Naive thymus-derived CD4-positive, alpha-beta T cell (primary cell): ENCODE measurements around the gene ZNF564. TPM values are rescaled to one million over a fixed set of nuclear protein-coding genes. Genes with fewer than 3 reads are reported as not detected.
A peak's percentile ranks its signal among the peaks of the same experiment; 100 is the strongest.

ENCODE experiments used
- ATAC-seq: fragments of 150-1000 bp; cut with Tn5 transposase; 2 replicates; pipeline ENCODE4 v1.10.0; 2021; ENCODE audit warnings: mild to moderate bottlenecking, moderate library complexity
- CTCF ChIA-PET: fragments of 350-600 bp; sonication (Branson Sonifier 250); formaldehyde crosslinking; loops from one replicate; lab custom pipeline; 2021; ENCODE audit warnings: antibody characterized with exemption; lab: Charles Lee
- POLR2A ChIA-PET: fragments of 350-600 bp; sonication (Branson Sonifier 250); formaldehyde crosslinking; loops from one replicate; lab custom pipeline; 2021; ENCODE audit warnings: antibody characterized with exemption, inconsistent platforms; lab: Charles Lee
- DNase-seq, 9 donors: peaks; one replicate each; pipeline versions ENCODE4 v3.0.0 to v3.0.0-alpha.2; 2020 to 2022; ENCODE audit warnings: mixed read lengths in 1 of 9
- H3K27ac ChIP-seq: one replicate; pipeline ENCODE4 v1.7.0; 2013; ENCODE audit warnings: mild to moderate bottlenecking, low read depth, low read length, moderate library complexity
- H3K27me3 ChIP-seq, 2 donors: one replicate each; pipeline ENCODE4 v1.7.0; 2013; ENCODE audit warnings: low read length in 2 of 2, mild to moderate bottlenecking in 2 of 2, moderate library complexity in 2 of 2; ENCODE audit not compliant: control insufficient read depth in 2 of 2, insufficient read depth in 2 of 2
- H3K36me3 ChIP-seq, 3 experiments: 1 replicate in 2 of 3; 2 replicates in 1 of 3; pipeline ENCODE4 v1.7.0; 2013; ENCODE audit warnings: low read length in 3 of 3, mild to moderate bottlenecking in 3 of 3, moderate library complexity in 1 of 3; ENCODE audit not compliant: insufficient read depth in 3 of 3, control insufficient read depth in 2 of 3
- H3K4me1 ChIP-seq, 2 donors: one replicate each; pipeline ENCODE4 v1.7.0; 2013; ENCODE audit warnings: low read length in 2 of 2, mild to moderate bottlenecking in 2 of 2, moderate library complexity in 1 of 2; ENCODE audit not compliant: control insufficient read depth in 2 of 2, insufficient read depth in 2 of 2
- H3K4me3 ChIP-seq: 2 replicates; pipeline ENCODE4 v1.7.0; 2013; ENCODE audit warnings: mild to moderate bottlenecking, low read length
- H3K9me3 ChIP-seq, 3 experiments: 1 replicate in 2 of 3; 2 replicates in 1 of 3; pipeline ENCODE4 v1.7.0; 2013; ENCODE audit warnings: low read length in 3 of 3; ENCODE audit not compliant: control insufficient read depth in 2 of 3
- H3K27ac Mint-ChIP-seq, 9 donors: one replicate each; pipeline ENCODE4 v1.8.0; 2020 to 2022; ENCODE audit warnings: mixed read lengths in 9 of 9, mild to moderate bottlenecking in 8 of 9, moderate library complexity in 5 of 9, inconsistent platforms in 2 of 9
- H3K27me3 Mint-ChIP-seq, 5 donors: one replicate each; pipeline ENCODE4 v1.8.0; 2021 to 2022; ENCODE audit warnings: mixed read lengths in 5 of 5, mild to moderate bottlenecking in 1 of 5
- H3K36me3 Mint-ChIP-seq, 5 donors: one replicate each; pipeline ENCODE4 v1.8.0; 2020 to 2022; ENCODE audit warnings: mixed read lengths in 5 of 5, mild to moderate bottlenecking in 3 of 5, inconsistent platforms in 1 of 5
- H3K4me1 Mint-ChIP-seq, 7 donors: one replicate each; pipeline ENCODE4 v1.8.0; 2020 to 2022; ENCODE audit warnings: mixed read lengths in 7 of 7, mild to moderate bottlenecking in 3 of 7, inconsistent platforms in 1 of 7
- H3K4me3 Mint-ChIP-seq, 10 donors: one replicate each; pipeline ENCODE4 v1.8.0; 2020 to 2022; ENCODE audit warnings: mild to moderate bottlenecking in 10 of 10, mixed read lengths in 10 of 10, moderate library complexity in 6 of 10, inconsistent platforms in 2 of 10
- H3K9me3 Mint-ChIP-seq, 11 donors: one replicate each; pipeline ENCODE4 v1.8.0; 2020 to 2022; ENCODE audit warnings: mixed read lengths in 11 of 11, mild to moderate bottlenecking in 4 of 11, inconsistent platforms in 1 of 11, moderate library complexity in 1 of 11
- intact Hi-C, 2 donors: fragments of 100-400 bp; cut with micrococcal nuclease; formaldehyde crosslinking; loops; one replicate each; pipeline ENCODE4 v1.15.1; 2023
- polyA plus RNA-seq, 2 donors: library from polyadenylated mRNA; unstranded; fragments of 300-500 nt; fragmentation: Illumina TruSeq; gene quantifications; one replicate each; pipeline ENCODE4 v1.2.3, GENCODE V29; 2021
- total RNA-seq, 6 experiments: library from RNA in 5 of 6; stranded (reverse) in 5 of 6; gene quantifications; 1 replicate in 5 of 6; 2 replicates in 1 of 6; pipeline ENCODE4 v1.2.3 and lab custom pipeline; 2021 to 2026

The ZNF564 gene
- 10 to 100 TPM; 10.5 to 33.6 (median 19.0) TPM for total RNA-seq
- 10 to 100 TPM; 15.3 to 17.9 TPM for polyA plus RNA-seq
- 1.6 reads per million, percentile 5 among the genes with 10 or more reads in this experiment for total RNA-seq (lab: John Stamatoyannopoulos, UW)

DNA sequence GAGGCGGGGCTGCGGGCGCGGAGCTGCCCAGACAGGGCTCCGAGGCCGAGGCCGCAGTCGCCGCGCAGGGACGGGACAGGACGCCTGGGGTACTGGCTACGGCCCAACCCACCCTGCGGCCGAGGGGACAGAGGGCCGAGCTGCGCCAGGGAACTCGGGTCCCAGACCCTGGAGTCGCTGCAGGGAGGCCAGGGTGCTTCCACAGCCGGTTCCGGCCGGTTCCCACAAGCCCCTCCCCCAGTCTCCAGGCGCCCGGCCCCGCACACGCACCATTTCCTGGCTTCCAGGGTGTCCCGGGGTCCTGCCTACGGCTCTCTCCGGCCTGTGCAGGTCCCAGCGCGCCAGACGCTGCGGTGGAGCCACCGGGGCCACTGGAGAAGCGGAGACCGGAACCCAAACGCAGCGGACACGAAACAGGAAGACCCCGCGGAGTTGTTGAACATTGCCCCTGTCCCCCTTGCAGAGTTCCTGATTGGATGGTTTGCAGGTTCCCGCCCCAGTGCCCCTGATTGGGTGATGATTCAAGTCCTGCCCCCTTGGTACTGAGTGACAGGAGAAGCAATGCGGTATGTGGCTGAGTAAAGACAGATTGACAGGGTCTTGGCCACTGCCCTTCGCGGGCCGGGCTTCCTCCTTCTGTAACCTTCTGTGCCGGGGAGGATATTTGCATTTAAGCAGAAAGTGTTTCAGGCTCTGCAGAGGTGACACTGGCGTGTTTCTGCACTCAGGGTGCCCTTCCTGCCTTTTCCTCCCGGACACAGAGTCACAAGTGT, at the start of gene ZNF564:
Gene ZNF564 (minus strand): TSS at position 423 of the 773 bp plus-strand sequence. CDS start 150 bp downstream, at position 273.
- Histone ChIP-seq H3K4me1 (peaks cover 8 to 28% of the 10 kb centered on the region in 2 donors), H3K27ac (peak within 1 kb of the TSS; percentile 90), H3K9me3 (no peaks in the 10 kb centered on the region), H3K27me3 (no peaks in the 10 kb centered on the region), H3K4me3 (peak within 1 kb of the TSS; percentile 88), H3K36me3 (peaks cover 0 to 6% (median 0%) of the 10 kb centered on the region in 3 experiments)
- POLR2A ChIA-PET: interaction anchor here (0.6 to 2.1 kb wide), 14 partner anchors 9 to 586 kb away, joined by 3 to 9 read pairs (median 4); partner anchors contain the start of genes FBXW9, ZNF443, ZNF563 and ZNF763
- H3K4me1 Mint-ChIP-seq: peaks cover 29 to 55% (median 47%) of the 10 kb centered on the region in 7 donors
- peaks cover 0 to 4% (median 0%) of the 10 kb centered on the region in 5 donors for H3K27me3 Mint-ChIP-seq
- peaks cover 0 to 4% (median 0%) of the 10 kb centered on the region in 11 donors for H3K9me3 Mint-ChIP-seq
- DNase-seq: peak; percentile 74 to 97 (median 95)
- H3K36me3 Mint-ChIP-seq: peaks cover 3 to 38% (median 14%) of the 10 kb centered on the region in 5 donors
- peak; percentile 99 for ATAC-seq
- H3K4me3 Mint-ChIP-seq: peak within 1 kb of the TSS; percentile 89 to 100 (median 98)
- CTCF ChIA-PET: interaction anchor here (0.6 to 1.4 kb wide), 5 partner anchors 12 to 350 kb away, joined by 3 to 5 read pairs (median 4); no protein-coding TSS in a partner anchor
- peak within 1 kb of the TSS; percentile 92 to 98 (median 95) for H3K27ac Mint-ChIP-seq
- intact Hi-C loops: loop anchor here (1.0 to 5.0 kb wide), 22 partner anchors 13 to 629 kb away; partner anchors contain the start of genes ZNF136 (in 2 of the 2), ZNF44 (in 2 of the 2), ZNF443 (in 2 of the 2) and ZNF490 (in 2 of the 2)

DNA sequence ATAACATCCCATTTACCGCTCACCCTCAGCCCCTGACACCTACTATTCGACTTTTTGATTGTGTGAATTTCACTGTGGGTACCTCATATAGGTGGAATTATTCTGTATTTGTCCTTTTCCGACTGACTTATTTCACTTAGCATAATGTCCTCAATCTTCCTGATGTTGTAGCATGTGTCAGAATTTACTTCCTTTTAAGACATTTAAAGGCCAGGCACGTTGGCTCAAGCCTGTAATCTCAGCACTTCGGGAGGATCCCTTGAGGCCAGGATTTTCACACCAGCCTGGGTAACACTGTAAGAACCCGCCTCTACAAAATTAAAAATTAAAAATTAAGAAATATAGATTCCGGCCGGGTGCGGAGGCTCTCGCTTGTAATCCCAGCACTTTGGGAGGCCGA, 46.3 kb upstream of the ZNF564 start:
- POLR2A ChIA-PET: no interaction called here
- intact Hi-C loops: no loop called here
- CTCF ChIA-PET: interaction anchor here (0.7 kb wide), 1 partner anchor 290 kb away, joined by 3 read pairs; no protein-coding TSS in a partner anchor
- Mint-ChIP-seq H3K36me3 (peaks cover 0 to 33% (median 17%) of the 10 kb centered on the region in 5 donors), H3K27me3 (no peaks in the 10 kb centered on the region), H3K9me3 (no peaks in the 10 kb centered on the region), H3K4me1 (peaks cover 0 to 4% (median 0%) of the 10 kb centered on the region in 7 donors), H3K4me3 (no peak overlapping the region), H3K27ac (no peak overlapping the region)
- Histone ChIP-seq H3K27me3 (no peaks in the 10 kb centered on the region), H3K9me3 (no peaks in the 10 kb centered on the region), H3K4me1 (no peaks in the 10 kb centered on the region), H3K27ac (no peak overlapping the region), H3K36me3 (peaks cover 0 to 10% (median 0%) of the 10 kb centered on the region in 3 experiments), H3K4me3 (no peak overlapping the region)
- no peak for DNase-seq
- no peak for ATAC-seq

DNA sequence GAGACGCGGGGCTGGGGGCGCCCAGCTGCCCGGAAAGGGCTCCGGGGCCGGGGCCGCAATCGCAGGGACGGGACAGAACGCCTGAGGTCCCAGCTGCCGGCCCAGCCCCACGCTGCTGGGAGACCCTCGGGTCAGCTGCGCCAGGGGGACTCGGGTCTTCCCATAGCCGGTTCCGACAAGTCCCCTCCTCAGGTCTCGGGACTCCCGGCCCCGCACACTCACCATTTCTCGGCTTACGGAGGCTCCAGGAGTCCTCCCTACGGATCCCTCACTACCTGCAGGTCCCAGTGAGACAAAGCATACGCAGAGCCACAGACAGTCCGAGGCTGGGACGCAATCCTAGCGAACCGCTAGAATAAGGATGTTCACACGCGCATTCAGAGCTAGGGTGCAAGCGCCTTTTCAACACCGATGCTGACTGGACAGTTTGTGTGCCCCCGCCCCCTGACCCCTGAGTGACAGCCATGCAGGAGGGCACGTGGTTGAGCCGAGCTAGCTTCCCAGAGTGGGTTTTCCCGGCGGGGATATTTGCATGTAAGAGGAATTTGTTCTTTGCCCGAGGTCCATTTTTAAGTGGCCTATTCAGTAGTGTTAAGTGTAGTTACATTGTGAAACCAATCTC, 45.8 kb upstream of the ZNF564 start:
- POLR2A ChIA-PET: no interaction called here
- intact Hi-C loops: no loop called here
- DNase-seq: no peak
- H3K27ac ChIP-seq: no peak overlapping the region
- no peak for ATAC-seq
- Mint-ChIP-seq H3K27ac (no peak overlapping the region), H3K9me3 (no peaks in the 10 kb centered on the region), H3K27me3 (no peaks in the 10 kb centered on the region), H3K4me1 (peaks cover 0 to 4% (median 0%) of the 10 kb centered on the region in 7 donors), H3K4me3 (no peak overlapping the region), H3K36me3 (peaks cover 0 to 36% (median 15%) of the 10 kb centered on the region in 5 donors)
- H3K9me3 ChIP-seq: no peaks in the 10 kb centered on the region
- no peaks in the 10 kb centered on the region for H3K27me3 ChIP-seq
- peaks cover 0 to 10% (median 0%) of the 10 kb centered on the region in 3 experiments for H3K36me3 ChIP-seq
- no peaks in the 10 kb centered on the region for H3K4me1 ChIP-seq
- H3K4me3 ChIP-seq: no peak overlapping the region
- CTCF ChIA-PET: no interaction called here

DNA sequence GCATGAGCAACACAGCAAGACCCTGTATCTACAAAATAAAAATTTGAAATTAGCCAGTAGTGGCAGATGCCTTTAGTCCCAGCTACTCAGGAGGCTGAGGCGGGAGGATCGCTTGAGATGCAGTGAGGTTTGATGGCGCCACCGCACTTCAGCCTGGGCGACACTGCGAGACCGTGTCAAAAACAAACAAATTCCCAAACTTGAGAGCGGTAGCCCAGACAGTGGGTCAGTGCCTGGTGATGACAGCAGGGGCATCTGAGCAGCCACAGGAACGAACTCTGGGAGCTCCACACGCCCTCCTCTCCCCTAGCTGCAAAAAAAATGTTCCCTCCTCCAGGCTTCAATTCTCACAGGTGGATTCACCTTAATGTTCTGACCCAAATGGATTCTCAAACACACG, 45.2 kb upstream of the ZNF564 start:
- Histone ChIP-seq H3K27ac (no peak overlapping the region), H3K36me3 (peaks cover 0 to 10% (median 0%) of the 10 kb centered on the region in 3 experiments), H3K9me3 (no peaks in the 10 kb centered on the region), H3K4me1 (no peaks in the 10 kb centered on the region), H3K27me3 (no peaks in the 10 kb centered on the region), H3K4me3 (no peak overlapping the region)
- peaks cover 0 to 4% (median 0%) of the 10 kb centered on the region in 7 donors for H3K4me1 Mint-ChIP-seq
- H3K4me3 Mint-ChIP-seq: no peak overlapping the region
- H3K36me3 Mint-ChIP-seq: peaks cover 0 to 34% (median 12%) of the 10 kb centered on the region in 5 donors
- H3K27me3 Mint-ChIP-seq: no peaks in the 10 kb centered on the region
- CTCF ChIA-PET: no interaction called here
- no peaks in the 10 kb centered on the region for H3K9me3 Mint-ChIP-seq
- POLR2A ChIA-PET: no interaction called here
- no peak for ATAC-seq
- intact Hi-C loops: no loop called here
- H3K27ac Mint-ChIP-seq: no peak overlapping the region
- DNase-seq: no peak

DNA sequence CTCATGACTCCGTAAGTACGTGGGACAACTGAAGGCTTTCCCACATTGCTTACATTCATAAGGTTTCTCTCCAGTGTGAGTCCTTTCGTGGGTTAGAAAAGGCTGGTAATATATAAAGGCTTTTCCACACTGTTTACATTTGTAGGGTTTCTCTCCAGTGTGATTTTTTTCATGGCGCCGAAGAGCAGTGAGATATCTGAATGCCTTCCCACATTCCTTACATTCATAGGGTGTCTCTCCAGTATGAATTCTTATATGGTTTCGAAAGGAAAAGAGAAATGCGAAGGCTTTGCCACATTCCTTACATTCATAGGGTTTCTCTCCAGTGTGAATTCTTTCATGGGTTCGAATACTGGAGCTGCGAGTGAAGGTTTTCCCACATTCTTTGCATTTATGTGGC, 29.8 kb upstream of the ZNF564 start:
- peaks cover 15 to 76% (median 49%) of the 10 kb centered on the region in 5 donors for H3K36me3 Mint-ChIP-seq
- intact Hi-C loops: no loop called here
- no peaks in the 10 kb centered on the region for H3K27me3 ChIP-seq

DNA sequence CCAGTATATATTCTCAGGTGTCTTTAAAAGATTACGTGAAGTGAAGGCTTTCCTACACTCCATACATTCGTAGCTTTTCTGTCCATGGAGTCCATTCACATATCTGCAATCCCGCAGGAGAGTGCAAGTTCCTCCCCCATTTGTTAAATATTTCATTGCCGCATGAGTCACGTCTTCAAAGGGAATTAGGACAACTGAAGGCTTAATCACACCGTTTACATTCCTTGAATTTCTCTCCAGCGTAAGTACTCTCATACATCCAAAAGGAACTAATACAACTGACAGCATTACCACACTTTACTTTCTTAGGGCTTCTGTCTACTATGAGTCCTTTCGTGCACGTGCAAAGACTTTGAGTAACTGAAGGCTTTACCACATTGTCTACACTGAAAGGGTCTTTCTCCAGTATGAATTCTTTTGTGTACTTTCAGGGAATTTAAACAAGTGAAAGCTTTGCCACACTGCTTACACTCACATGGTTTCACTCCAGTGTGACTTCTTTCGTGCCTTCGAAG, 29.0 kb upstream of the ZNF564 start:
- H3K9me3 ChIP-seq: peaks cover 6 to 16% (median 7%) of the 10 kb centered on the region in 3 experiments
- peaks cover 11 to 33% (median 12%) of the 10 kb centered on the region in 3 experiments for H3K36me3 ChIP-seq
- ChIA-PET CTCF (no interaction called here), POLR2A (no interaction called here)
- DNase-seq (no peak), ATAC-seq (no peak)
- no peak overlapping the region for H3K27ac ChIP-seq
- Mint-ChIP-seq H3K36me3 (peaks cover 15 to 77% (median 49%) of the 10 kb centered on the region in 5 donors), H3K27ac (no peak overlapping the region), H3K4me1 (peaks cover 0 to 6% (median 0%) of the 10 kb centered on the region in 7 donors), H3K9me3 (peaks cover 3 to 48% (median 21%) of the 10 kb centered on the region in 11 donors), H3K27me3 (no peaks in the 10 kb centered on the region), H3K4me3 (no peak overlapping the region)
- intact Hi-C loops: no loop called here
- no peaks in the 10 kb centered on the region for H3K27me3 ChIP-seq
- H3K4me3 ChIP-seq: no peak overlapping the region
- H3K4me1 ChIP-seq: no peaks in the 10 kb centered on the region

More for the DNA sequence above, 29.8 kb upstream of the ZNF564 start:
- Histone ChIP-seq H3K4me1 (no peaks in the 10 kb centered on the region), H3K9me3 (peaks cover 6 to 16% (median 7%) of the 10 kb centered on the region in 3 experiments), H3K27ac (no peak overlapping the region), H3K4me3 (no peak overlapping the region), H3K36me3 (peaks cover 11 to 33% (median 12%) of the 10 kb centered on the region in 3 experiments)
- CTCF ChIA-PET: no interaction called here
- Mint-ChIP-seq H3K9me3 (peaks cover 3 to 48% (median 21%) of the 10 kb centered on the region in 11 donors), H3K4me1 (peaks cover 0 to 4% (median 0%) of the 10 kb centered on the region in 7 donors), H3K4me3 (no peak overlapping the region), H3K27ac (no peak overlapping the region), H3K27me3 (no peaks in the 10 kb centered on the region)
- ATAC-seq: no peak
- POLR2A ChIA-PET: no interaction called here
- no peak for DNase-seq
